CD4-positive, alpha-beta T cell treated with Interleukin-12 subunit alpha and Interleukin-12 subunit beta, for 1 hour (primary cell): ENCODE measurements around the gene DVL1.

Source experiments
- DNase-seq: peaks from one replicate; pipeline ENCODE4 v3.0.0-alpha.2; 2020

The DVL1 gene

DNA sequence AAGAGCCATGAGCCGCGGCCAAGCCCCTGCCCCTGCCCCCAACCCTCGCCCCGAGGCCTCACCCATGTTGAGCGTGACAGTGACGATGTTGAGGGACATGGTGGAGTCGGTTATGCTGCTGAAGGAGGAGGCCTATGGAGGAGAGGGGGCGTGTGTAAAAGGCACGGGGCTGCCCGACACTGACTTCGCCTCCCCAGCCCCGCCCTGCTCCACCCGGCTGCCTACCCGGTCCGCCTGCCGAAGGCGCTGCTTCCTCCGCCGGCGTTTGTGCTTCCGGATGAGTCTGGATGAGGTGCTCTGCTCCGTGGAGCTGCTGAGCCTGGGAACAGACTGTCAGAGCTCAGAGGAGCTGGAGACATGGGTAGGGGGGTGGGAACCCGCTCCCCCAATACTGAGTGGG, 9.0 kb downstream of the DVL1 start:
- no peak for DNase-seq

DNA sequence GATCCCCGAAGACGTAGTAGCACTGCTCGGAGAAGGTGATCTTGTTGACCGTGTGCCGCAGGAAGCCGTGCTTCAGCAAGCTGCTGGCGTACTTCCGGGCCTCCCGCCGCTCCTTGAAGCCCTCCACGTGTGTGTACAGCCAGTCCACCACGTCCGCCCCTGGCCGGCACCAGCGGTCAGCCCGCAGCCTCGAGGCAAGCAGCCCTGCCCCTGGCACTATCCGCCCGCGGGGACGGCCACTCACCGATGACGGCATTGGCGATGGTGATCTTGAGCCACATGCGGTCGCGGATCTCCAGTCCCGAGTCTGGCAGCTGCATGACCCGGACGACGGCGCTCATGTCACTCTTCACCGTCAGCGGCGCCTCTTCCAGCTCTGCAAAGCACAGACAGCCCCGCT, 10.9 kb downstream of the DVL1 start:
- DNase-seq = no peak

DNA sequence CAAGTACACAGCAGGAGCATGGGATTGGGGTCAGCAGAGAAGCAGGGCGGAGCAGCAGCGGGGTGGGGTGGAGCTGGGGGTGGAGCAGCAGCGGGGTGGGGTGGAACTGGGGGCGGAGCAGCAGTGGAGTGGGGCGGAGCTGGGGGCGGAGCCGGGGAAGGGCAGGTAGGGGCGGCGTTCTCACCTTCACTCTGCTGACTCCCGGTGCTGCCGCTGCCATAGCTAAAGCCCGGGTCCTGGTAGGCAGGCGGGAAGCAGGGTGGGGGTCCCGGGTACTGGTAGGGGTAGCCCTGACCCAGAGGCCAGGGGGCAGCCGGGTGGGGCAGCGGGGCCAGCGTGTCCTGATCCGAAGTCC, 11.4 kb downstream of the DVL1 start:
- DNase-seq = peak; percentile 39

DNA sequence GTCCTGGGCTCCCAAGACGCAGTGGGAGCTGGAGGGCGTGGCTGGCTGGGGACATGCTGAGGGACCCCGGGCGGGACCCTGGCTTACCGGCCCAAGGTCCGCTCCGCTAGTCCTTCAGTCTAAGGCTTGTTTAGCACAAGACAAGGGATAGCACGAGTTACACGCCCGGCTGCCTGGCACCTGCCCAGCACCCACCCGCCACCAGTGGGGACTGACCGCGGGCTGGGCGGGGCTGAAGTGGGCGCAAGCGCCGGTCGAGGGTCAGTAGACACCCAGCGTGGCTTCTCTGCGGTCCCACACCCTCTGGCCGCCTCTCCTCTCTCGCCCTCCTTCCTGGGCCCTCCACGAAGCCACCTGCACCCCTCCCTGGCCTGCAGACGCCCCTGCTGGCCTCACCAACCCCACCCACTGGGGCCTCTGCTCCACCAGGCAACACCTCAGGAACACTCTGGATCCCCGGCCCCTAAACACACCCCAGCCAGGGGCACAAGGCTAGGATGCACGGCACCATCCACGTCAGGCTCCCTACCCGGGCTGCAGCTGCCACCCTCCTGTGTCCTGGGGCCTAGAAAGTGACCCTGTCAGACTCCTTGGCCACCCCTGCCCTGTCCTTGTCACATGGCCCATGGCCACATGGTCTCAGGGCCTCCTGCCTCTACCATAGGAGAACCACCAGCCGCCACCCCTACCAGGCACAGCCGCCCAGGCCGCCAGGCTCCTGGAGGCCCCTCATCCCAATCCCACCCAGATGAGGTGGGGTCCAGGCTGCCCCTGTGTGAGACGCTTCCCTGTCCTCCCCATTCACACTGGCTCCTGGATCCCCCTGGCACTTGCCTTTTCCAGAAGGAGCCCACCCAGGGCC, 12.1 kb downstream of the DVL1 start:
- DNase-seq = no peak

DNA sequence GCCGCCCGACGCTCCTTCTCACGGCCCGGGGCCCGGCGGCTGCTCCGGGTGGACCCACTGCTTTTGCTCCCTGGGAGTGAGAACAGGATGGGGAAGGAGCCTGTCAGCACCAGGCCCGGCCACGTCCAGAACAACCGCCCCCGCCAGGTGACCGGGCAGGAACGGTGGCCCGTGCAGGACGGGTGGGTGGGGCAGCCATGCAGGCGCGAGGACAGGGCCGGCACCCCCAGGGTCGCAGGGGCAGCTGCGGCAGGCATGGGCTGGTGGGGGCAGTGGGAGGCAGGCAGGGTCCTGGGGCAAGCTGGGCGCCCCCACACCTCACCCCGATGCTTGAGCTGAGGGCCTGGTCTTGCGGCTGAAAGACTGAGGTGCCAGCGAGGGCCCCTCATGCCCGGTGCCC, 12.8 kb downstream of the DVL1 start:
- no peak for DNase-seq

DNA sequence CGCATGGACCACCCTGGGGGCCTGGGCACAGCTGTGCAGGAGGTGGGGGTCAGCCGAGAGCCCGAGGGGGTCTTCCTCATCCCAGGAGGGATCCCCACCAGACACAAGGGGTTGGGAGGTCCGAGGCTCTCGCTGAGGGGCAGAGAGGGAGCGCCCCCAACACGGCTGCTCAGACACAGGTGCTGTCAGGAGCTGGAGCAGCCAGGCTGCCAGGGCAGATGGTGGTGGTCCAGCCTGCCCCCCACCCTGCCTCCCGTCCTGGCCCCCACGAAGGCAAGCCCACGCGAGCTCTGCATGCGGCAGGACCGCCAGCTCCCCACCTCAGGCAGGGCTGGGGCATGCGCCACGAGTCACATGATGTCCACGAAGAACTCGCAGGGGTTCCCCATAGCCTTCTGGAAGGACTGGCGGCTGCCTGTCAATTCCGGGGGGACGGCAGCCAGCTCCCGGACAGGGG, 13.4 kb downstream of the DVL1 start:
- DNase-seq = no peak

DNA sequence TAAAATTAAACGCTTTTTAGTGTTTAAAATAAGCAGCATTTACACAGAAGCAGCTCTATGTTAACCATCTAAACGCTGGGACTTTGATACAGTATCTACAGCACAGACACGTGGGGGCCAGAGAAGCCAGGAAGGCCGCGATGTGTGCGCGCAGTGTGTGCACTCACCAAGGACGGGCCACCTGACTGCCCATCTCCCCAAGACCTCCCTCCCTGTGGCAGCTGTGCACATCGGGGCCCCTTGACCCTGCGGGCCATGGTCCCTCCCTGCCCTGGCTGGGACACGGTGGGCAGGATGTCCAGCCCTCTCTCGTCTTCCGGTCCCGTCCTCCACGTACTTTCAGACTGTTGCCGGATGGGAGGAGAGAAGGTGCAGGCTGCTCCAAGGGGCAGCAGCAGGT, 13.9 kb downstream of the DVL1 start:
- no peak for DNase-seq

DNA sequence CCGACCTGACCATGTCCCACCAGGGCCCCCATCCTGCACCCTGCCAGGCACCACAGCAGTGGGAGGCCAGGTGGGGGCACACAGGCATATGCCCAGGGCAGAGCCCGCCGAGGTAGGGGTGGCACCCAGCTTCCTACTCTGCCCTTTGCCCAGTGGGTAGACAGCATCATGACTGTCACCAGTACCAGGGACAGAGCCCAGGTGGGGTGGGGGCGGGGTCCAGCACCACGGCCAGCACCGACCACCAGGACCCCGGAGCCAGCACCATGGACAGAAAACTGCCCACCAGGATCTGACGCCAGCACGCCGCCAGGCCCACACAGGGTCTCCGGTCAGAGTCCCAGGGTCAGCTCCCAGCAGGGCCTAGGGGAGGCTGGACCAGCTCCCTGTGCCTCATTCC, 14.4 kb downstream of the DVL1 start:
- no peak for DNase-seq

DNA sequence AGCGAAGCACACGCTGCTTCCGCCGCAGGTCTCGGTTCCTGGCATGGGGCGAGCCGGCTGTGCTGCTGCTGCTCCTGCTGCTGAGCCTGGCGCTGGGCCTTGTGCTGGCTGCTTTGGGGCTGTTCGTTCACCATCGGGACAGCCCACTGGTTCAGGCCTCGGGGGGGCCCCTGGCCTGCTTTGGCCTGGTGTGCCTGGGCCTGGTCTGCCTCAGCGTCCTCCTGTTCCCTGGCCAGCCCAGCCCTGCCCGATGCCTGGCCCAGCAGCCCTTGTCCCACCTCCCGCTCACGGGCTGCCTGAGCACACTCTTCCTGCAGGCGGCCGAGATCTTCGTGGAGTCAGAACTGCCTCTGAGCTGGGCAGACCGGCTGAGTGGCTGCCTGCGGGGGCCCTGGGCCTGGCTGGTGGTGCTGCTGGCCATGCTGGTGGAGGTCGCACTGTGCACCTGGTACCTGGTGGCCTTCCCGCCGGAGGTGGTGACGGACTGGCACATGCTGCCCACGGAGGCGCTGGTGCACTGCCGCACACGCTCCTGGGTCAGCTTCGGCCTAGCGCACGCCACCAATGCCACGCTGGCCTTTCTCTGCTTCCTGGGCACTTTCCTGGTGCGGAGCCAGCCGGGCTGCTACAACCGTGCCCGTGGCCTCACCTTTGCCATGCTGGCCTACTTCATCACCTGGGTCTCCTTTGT, 15.5 kb downstream of the DVL1 start:
- no peak for DNase-seq

DNA sequence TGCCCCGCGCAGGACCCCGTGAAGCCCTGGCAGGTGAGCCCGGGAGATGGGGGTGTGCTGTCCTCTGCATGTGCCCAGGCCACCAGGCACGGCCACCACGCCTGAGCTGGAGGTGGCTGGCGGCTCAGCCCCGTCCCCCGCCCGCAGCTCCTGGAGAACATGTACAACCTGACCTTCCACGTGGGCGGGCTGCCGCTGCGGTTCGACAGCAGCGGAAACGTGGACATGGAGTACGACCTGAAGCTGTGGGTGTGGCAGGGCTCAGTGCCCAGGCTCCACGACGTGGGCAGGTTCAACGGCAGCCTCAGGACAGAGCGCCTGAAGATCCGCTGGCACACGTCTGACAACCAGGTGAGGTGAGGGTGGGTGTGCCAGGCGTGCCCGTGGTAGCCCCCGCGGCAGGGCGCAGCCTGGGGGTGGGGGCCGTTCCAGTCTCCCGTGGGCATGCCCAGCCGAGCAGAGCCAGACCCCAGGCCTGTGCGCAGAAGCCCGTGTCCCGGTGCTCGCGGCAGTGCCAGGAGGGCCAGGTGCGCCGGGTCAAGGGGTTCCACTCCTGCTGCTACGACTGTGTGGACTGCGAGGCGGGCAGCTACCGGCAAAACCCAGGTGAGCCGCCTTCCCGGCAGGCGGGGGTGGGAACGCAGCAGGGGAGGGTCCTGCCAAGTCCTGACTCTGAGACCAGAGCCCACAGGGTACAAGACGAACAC, 16.3 kb downstream of the DVL1 start:
- no peak for DNase-seq

DNA sequence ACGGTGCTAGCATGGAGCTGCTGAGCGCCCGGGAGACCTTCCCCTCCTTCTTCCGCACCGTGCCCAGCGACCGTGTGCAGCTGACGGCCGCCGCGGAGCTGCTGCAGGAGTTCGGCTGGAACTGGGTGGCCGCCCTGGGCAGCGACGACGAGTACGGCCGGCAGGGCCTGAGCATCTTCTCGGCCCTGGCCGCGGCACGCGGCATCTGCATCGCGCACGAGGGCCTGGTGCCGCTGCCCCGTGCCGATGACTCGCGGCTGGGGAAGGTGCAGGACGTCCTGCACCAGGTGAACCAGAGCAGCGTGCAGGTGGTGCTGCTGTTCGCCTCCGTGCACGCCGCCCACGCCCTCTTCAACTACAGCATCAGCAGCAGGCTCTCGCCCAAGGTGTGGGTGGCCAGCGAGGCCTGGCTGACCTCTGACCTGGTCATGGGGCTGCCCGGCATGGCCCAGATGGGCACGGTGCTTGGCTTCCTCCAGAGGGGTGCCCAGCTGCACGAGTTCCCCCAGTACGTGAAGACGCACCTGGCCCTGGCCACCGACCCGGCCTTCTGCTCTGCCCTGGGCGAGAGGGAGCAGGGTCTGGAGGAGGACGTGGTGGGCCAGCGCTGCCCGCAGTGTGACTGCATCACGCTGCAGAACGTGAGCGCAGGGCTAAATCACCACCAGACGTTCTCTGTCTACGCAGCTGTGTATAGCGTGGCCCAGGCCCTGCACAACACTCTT, 17.0 kb downstream of the DVL1 start:
- DNase-seq = no peak

DNA sequence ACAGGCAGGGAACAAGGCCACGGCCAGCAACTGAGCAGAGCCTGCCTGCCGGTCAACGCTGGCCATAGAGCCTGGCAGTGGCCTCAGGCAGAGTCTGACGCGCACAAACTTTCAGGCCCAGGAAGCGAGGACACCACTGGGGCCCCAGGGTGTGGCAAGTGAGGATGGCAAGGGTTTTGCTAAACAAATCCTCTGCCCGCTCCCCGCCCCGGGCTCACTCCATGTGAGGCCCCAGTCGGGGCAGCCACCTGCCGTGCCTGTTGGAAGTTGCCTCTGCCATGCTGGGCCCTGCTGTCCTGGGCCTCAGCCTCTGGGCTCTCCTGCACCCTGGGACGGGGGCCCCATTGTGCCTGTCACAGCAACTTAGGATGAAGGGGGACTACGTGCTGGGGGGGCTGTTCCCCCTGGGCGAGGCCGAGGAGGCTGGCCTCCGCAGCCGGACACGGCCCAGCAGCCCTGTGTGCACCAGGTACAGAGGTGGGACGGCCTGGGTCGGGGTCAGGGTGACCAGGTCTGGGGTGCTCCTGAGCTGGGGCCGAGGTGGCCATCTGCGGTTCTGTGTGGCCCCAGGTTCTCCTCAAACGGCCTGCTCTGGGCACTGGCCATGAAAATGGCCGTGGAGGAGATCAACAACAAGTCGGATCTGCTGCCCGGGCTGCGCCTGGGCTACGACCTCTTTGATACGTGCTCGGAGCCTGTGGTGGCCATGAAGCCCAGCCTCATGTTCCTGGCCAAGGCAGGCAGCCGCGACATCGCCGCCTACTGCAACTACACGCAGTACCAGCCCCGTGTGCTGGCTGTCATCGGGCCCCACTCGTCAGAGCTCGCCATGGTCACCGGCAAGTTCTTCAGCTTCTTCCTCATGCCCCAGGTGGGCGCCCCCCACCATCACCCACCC, 17.9 kb downstream of the DVL1 start, which contains the start of gene TAS1R3:
TAS1R3 (plus strand) TSS at position 213 of the 898 bp plus-strand sequence; CDS start at position 279, 66 bp downstream.
- no peak for DNase-seq

DNA sequence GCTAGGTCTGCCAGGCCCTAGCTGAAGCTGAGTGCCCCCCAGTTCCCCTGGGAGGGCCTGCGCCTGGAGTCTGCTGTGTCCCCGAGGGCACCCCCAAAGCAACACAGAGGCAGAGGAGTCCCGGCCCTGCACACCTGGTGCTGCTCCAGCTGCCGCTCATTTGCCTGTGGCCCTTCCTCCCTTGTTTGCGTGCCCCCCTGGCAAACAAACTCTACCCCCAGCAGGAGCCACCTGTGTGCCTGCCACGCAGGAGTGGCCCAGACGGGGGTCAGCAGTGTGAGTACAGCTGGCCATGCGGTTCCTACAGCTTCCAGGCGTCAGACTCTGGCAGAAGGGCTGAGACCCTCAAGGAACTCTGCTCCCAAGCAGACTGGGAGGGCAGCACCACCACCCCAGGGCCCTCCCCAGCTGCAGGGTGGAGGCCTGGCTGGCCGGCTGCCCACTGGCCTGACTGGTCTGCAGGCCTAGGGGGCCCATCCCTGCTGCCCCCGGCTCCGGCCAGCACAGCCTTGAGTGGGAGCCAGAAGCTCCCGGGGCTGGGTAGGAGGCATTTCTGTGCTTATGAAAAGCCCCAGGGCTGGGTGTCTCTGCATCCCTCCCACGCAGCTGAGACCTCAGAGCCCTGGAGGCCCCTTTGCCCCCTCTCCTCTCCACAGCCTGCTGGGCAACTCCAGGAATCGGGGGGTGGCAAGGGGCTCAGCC, 18.7 kb downstream of the DVL1 start:
- DNase-seq = no peak

DNA sequence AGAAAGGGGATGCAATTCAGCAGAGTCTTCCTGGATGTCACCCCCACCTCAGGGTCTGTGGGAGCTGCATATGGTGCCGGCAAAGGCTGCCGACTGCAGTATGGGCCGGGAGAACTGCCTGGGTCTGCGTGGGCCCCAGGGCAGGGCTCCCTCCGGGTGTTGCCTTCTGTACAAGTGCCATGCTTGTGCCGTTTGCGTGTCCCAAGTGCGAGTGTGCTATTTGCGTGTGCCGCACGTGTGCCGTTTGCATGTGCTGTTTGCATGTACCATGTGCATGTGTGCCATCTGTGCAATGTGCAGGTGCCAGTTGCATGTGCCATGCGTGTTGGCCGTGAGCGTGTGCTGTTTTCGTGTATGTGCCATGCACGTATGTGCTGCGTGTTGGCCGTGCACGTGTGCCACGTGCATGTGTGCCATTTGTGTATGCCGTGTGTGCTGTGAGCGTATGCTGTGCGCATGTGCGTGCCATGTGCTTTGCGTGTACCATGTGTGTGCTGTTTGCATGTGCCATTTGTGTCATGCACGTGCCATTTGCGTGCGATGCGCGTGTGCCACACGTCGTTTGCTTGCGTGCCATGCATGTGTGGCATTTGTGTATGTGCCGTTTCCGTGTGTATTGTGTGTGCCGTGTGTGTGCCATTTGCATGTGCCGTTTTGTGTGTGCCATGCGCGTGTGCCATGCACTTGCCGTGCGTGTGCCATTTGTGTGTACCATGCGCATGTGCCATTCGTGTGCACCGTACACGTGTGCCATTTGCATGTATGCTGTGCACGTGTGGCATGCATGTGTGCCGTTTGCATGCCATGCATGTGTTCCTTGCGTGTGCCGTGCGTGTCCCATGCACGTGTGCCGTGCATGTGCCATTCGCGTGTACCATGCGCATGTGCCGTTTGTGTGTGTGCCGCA, 19.7 kb downstream of the DVL1 start:
- DNase-seq = no peak

DNA sequence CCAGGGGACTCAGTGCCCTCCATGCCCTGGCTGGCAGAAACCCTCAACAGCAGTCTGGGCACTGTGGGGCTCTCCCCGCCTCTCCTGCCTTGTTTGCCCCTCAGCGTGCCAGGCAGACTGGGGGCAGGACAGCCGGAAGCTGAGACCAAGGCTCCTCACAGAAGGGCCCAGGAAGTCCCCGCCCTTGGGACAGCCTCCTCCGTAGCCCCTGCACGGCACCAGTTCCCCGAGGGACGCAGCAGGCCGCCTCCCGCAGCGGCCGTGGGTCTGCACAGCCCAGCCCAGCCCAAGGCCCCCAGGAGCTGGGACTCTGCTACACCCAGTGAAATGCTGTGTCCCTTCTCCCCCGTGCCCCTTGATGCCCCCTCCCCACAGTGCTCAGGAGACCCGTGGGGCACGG, 21.0 kb downstream of the DVL1 start:
- no peak for DNase-seq

DNA sequence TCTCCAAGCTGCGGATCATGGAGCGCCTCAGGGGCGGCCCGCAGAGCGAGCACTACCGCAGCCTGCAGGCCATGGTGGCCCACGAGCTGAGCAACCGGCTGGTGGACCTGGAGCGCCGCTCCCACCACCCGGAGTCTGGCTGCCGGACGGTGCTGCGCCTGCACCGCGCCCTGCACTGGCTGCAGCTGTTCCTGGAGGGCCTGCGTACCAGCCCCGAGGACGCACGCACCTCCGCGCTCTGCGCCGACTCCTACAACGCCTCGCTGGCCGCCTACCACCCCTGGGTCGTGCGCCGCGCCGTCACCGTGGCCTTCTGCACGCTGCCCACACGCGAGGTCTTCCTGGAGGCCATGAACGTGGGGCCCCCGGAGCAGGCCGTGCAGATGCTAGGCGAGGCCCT, 21.9 kb downstream of the DVL1 start:
- no peak for DNase-seq

DNA sequence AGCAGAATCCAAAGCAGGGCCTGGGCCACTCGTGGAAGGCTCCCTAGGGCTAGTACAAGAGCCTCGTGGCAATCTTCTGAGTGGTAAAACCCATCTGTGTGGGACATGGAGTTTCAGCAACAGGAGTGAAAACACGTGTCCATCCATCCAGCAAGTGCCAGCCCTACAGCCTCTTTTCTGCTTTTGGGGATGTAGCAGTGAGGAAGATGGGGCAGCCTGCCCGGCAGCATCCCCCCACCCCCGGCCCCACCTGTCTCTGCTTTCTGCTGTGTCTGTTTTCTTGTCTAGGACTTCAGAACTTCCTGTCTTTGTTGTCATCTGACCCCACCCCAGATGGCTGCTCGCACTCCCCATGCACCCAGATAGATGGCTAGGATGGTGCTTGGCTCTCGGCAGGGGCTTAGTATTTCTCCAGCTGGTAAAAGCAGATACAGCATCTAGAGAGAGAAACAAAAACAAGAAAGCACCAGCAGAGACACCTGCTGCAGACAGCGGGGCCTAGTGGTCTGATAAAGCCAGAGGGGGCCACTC, 23.1 kb downstream of the DVL1 start:
- no peak for DNase-seq

DNA sequence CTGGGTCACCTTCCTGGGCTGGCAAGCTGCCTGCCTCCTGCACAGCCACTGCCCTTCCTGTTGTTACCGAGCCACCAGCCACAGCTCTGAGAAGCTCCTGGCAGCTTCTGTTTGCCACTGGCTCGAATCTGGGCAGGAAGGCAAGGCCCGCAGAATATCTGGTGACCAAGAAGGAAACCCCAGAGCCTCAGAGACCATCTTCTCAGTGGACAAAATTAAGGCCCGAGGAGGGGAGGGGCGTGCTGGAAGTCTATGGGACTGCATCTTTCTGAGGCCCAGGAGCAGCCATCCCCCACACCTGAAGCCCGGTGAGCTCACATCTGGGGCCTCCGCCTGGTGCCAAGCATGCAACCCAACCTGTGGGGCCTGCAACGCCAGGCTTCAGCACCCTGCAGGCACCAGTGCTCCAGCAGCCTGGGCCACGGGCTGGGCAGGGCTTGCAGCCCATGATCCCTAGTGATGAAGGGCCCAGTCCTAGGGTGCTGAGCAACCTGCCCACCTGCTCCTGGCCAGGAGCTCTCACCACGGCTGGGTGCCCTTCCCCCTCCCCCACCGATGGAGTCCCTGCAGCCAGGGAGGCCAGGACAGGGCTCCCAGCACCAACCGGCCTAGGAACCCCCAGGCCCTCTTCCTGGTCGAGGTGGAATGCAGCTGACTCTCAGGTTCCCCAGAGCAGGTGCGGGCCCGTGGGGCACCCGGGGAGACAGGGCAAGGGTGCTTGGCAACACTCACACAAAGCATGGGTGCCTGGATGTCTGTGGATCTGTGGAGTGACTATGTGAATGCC, 23.7 kb downstream of the DVL1 start:
- DNase-seq = peak; percentile 16
